H7 (cell line): Measurements from ENCODE around the gene FHL2. TPM values are rescaled to one million over a fixed set of nuclear protein-coding genes. Genes with fewer than 3 reads are reported as not detected.

Experiments
- DNase-seq: peaks from one replicate; pipeline ENCODE4 v3.0.0; 2012
- H3K27me3 ChIP-seq: 2 replicates; pipeline ENCODE4 v1.6.0; 2011; ENCODE audit warnings: mild to moderate bottlenecking, low read length; ENCODE audit not compliant: control insufficient read depth, insufficient read depth
- H3K36me3 ChIP-seq: replicated peaks from 2 replicates; pipeline ENCODE4 v1.5.1; 2011; ENCODE audit warnings: low read length; ENCODE audit not compliant: control insufficient read depth, insufficient read depth
- H3K4me3 ChIP-seq: 2 replicates; pipeline ENCODE4 v1.5.1; 2011; ENCODE audit warnings: low read depth, mild to moderate bottlenecking, control low read depth, low read length, moderate library complexity; ENCODE audit not compliant: insufficient read depth
- total RNA-seq: library from RNA; depleted of rRNA; stranded (reverse); fragments of >200 nt; shearing (Covaris generic); gene quantifications from 2 replicates; pipeline ENCODE4 v1.2.3, GENCODE V29; 2014

The FHL2 gene
- total RNA-seq, 1 experiment from 2014 or later = 20.0 TPM

GRCh38 chr2:105411720-105412407 is 13.0 kb upstream of the FHL2 start:
- Histone ChIP-seq H3K4me3 (no peak overlapping the region), H3K36me3 (no peaks in the 10 kb centered on the region), H3K27me3 (no peaks in the 10 kb centered on the region)
- no peak for DNase-seq

- no peak for DNase-seq
- H3K27me3 ChIP-seq = no peaks in the 10 kb centered on the region
- H3K4me3 ChIP-seq = no peak overlapping the region
- no peaks in the 10 kb centered on the region for H3K36me3 ChIP-seq
Observed at GRCh38 chr2:105410554-105410953, 11.7 kb upstream of the FHL2 start.

- Histone ChIP-seq H3K4me3 (no peak overlapping the region), H3K27me3 (no peaks in the 10 kb centered on the region), H3K36me3 (no peaks in the 10 kb centered on the region)
- DNase-seq = no peak
Observed at GRCh38 chr2:105409717-105410116, 10.9 kb upstream of the FHL2 start.

GRCh38 chr2:105407946-105408743 is 9.3 kb upstream of the FHL2 start:
- DNase-seq = no peak
- Histone ChIP-seq H3K27me3 (no peaks in the 10 kb centered on the region), H3K4me3 (no peak overlapping the region)

GRCh38 chr2:105406221-105406620 is 7.4 kb upstream of the FHL2 start:
- no peak for DNase-seq
- no peak overlapping the region for H3K4me3 ChIP-seq
- no peaks in the 10 kb centered on the region for H3K36me3 ChIP-seq
- no peaks in the 10 kb centered on the region for H3K27me3 ChIP-seq

More at GRCh38 chr2:105407946-105408743, 9.3 kb upstream of the FHL2 start:
- H3K36me3 ChIP-seq = no peaks in the 10 kb centered on the region

- H3K36me3 ChIP-seq = no peaks in the 10 kb centered on the region
- H3K4me3 ChIP-seq = no peak overlapping the region
- DNase-seq = no peak
- H3K27me3 ChIP-seq = no peaks in the 10 kb centered on the region
Observed at GRCh38 chr2:105405291-105405690, 6.4 kb upstream of the FHL2 start.

GRCh38 chr2:105404736-105405135 is 5.9 kb upstream of the FHL2 start:
- Histone ChIP-seq H3K4me3 (no peak overlapping the region), H3K36me3 (no peaks in the 10 kb centered on the region), H3K27me3 (peaks cover under 1% of the 10 kb centered on the region)
- DNase-seq = no peak

- H3K36me3 ChIP-seq = no peaks in the 10 kb centered on the region
- H3K27me3 ChIP-seq = peaks cover 8% of the 10 kb centered on the region
- no peak overlapping the region for H3K4me3 ChIP-seq
- DNase-seq = peak; percentile 67
Observed at GRCh38 chr2:105403783-105404698, 5.2 kb upstream of the FHL2 start.

- no peaks in the 10 kb centered on the region for H3K36me3 ChIP-seq
- H3K4me3 ChIP-seq = no peak overlapping the region
- DNase-seq = peak; percentile 48
- peaks cover 13% of the 10 kb centered on the region for H3K27me3 ChIP-seq
Observed at GRCh38 chr2:105403241-105403782, 4.5 kb upstream of the FHL2 start.

GRCh38 chr2:105402809-105403208 is 4.0 kb upstream of the FHL2 start:
- no peaks in the 10 kb centered on the region for H3K36me3 ChIP-seq
- H3K4me3 ChIP-seq = no peak overlapping the region
- H3K27me3 ChIP-seq = peaks cover 13% of the 10 kb centered on the region
- DNase-seq = no peak

GRCh38 chr2:105401867-105402266 is 3.0 kb upstream of the FHL2 start:
- DNase-seq = no peak
- H3K4me3 ChIP-seq = no peak overlapping the region

GRCh38 chr2:105400138-105400540 is 1.3 kb upstream of the FHL2 start:
- no peak overlapping the region for H3K4me3 ChIP-seq

More at GRCh38 chr2:105401867-105402266, 3.0 kb upstream of the FHL2 start:
- H3K27me3 ChIP-seq = peaks cover 13% of the 10 kb centered on the region
- H3K36me3 ChIP-seq = no peaks in the 10 kb centered on the region

GRCh38 chr2:105399207-105399861 is 483 bp upstream of the FHL2 start:
- DNase-seq = peak; percentile 45
- peaks cover 13% of the 10 kb centered on the region for H3K27me3 ChIP-seq
- peak overlapping the region; percentile 74 for H3K4me3 ChIP-seq
- H3K36me3 ChIP-seq = no peaks in the 10 kb centered on the region; the same call in 1 of the 2 replicates

More at GRCh38 chr2:105400138-105400540, 1.3 kb upstream of the FHL2 start:
- no peak for DNase-seq
- H3K27me3 ChIP-seq = peaks cover 13% of the 10 kb centered on the region
- H3K36me3 ChIP-seq = no peaks in the 10 kb centered on the region; the same call in 1 of the 2 replicates

GRCh38 chr2:105397953-105398335 is 907 bp downstream of the FHL2 start:
- H3K4me3 ChIP-seq = peak overlapping the region; percentile 74
- H3K36me3 ChIP-seq = no peaks in the 10 kb centered on the region; the same call in 1 of the 2 replicates
- H3K27me3 ChIP-seq = peaks cover 13% of the 10 kb centered on the region
- DNase-seq = no peak
